ENCODE data around the gene NEURL2. TPM values are rescaled to one million over a fixed set of nuclear protein-coding genes. Genes with fewer than 3 reads are reported as not detected.
A peak's percentile ranks its signal among the peaks of the same experiment; 100 is the strongest.

The NEURL2 gene
- total and polyA plus RNA-seq, 2 experiments from 2014 or later = 4.6 to 10.9 TPM

DNA sequence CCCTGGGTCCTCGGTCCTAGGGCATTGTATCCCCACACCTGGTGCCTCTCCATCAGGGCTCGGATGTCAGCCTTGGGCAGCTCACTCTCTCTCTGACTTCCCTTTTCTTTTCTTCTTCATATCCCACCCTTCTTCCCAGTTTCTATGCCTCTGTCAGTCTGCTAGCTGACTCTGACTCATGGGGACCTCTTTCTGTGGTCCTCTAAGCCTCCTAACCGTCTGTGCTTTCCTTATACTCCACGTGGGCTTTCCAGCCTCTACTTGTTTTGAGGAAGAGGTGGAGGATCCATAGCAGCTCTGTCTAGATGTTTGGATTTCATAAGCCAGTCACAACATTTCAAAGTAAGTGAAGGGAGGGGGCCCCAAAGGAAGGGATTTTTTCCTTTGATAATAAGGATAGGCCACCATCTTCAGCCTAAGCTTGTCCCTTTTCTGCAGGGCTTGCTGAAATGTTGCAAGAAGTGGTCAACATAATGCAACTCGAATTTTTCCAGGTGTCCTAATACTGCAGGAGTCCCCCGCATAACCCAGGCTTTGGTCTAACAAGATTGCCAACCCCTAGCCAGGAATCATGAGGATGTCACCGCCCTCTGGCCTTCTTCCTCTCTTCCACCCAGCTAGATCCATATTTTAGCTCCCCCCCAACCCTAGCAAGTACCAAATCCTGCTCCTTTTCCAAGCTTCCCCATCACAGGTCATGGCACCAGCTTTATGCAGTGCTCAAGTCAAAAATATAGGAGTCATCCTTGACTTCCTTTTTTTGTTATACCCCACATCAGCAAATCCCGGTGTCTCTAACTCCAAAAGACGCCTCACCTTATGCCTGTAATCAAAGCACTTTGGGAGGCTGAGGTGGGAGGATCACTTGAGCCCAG lies 29.7 kb upstream of the NEURL2 start:
- no peak overlapping the region for H3K4me3 ChIP-seq
- H3K27me3 ChIP-seq (ENCODE audit: insufficient read depth) = no peaks in the 10 kb centered on the region
- no peaks in the 10 kb centered on the region for H3K79me2 ChIP-seq (replicated peaks; ENCODE audit: insufficient read depth)
- H3K36me3 Mint-ChIP-seq (ENCODE audit: low read depth) = no peaks in the 10 kb centered on the region
- no peaks in the 10 kb centered on the region for H4K20me1 ChIP-seq (replicated peaks; ENCODE audit: insufficient read depth)
- H3K27ac Mint-ChIP-seq = no peak overlapping the region
- no peaks in the 10 kb centered on the region for H3F3A ChIP-seq (replicated peaks; ENCODE audit: low read depth)
- DNase-seq (ENCODE audit: low spot score) (no peak), ATAC-seq (peak; percentile 32; the same call in 1 of the 3 replicates)
- H3K9me2 ChIP-seq (ENCODE audit: insufficient read depth) = no peaks in the 10 kb centered on the region
- no peaks in the 10 kb centered on the region for H3K36me3 ChIP-seq (ENCODE audit: insufficient read depth)
- H3K9me3 Mint-ChIP-seq = no peaks in the 10 kb centered on the region
- peaks cover 7% of the 10 kb centered on the region for H3K27me3 Mint-ChIP-seq (ENCODE audit: insufficient read depth, low read depth, poor library complexity)
- no peak overlapping the region for H3K27ac ChIP-seq (ENCODE audit: low read depth)
- H2AFZ ChIP-seq = peak overlapping the region; percentile 56
- H3K4me1 Mint-ChIP-seq = peaks cover 19% of the 10 kb centered on the region
- H3K4me1 ChIP-seq (ENCODE audit: insufficient read depth) = no peaks in the 10 kb centered on the region
- TF ChIP-seq, protein P1, sequence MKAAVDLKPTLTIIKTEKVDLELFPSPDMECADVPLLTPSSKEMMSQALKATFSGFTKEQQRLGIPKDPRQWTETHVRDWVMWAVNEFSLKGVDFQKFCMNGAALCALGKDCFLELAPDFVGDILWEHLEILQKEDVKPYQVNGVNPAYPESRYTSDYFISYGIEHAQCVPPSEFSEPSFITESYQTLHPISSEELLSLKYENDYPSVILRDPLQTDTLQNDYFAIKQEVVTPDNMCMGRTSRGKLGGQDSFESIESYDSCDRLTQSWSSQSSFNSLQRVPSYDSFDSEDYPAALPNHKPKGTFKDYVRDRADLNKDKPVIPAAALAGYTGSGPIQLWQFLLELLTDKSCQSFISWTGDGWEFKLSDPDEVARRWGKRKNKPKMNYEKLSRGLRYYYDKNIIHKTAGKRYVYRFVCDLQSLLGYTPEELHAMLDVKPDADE (IDR thresholded peaks at IDR 0.05) = no peak
- TF ChIP-seq EZH2phosphoT487 (IDR thresholded peaks at IDR 0.05; ENCODE audit: unreplicated experiment) = no peak
- TF ChIP-seq, protein P2, sequence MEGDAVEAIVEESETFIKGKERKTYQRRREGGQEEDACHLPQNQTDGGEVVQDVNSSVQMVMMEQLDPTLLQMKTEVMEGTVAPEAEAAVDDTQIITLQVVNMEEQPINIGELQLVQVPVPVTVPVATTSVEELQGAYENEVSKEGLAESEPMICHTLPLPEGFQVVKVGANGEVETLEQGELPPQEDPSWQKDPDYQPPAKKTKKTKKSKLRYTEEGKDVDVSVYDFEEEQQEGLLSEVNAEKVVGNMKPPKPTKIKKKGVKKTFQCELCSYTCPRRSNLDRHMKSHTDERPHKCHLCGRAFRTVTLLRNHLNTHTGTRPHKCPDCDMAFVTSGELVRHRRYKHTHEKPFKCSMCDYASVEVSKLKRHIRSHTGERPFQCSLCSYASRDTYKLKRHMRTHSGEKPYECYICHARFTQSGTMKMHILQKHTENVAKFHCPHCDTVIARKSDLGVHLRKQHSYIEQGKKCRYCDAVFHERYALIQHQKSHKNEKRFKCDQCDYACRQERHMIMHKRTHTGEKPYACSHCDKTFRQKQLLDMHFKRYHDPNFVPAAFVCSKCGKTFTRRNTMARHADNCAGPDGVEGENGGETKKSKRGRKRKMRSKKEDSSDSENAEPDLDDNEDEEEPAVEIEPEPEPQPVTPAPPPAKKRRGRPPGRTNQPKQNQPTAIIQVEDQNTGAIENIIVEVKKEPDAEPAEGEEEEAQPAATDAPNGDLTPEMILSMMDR (conservative IDR thresholded peaks at IDR 0.05; ENCODE audit: low read depth in 2 of 2) = no peak
- no peak for TF ChIP-seq EZH2 (IDR thresholded peaks at IDR 0.05; ENCODE audit: low read depth, unreplicated experiment)
- TF ChIP-seq, protein P3, sequence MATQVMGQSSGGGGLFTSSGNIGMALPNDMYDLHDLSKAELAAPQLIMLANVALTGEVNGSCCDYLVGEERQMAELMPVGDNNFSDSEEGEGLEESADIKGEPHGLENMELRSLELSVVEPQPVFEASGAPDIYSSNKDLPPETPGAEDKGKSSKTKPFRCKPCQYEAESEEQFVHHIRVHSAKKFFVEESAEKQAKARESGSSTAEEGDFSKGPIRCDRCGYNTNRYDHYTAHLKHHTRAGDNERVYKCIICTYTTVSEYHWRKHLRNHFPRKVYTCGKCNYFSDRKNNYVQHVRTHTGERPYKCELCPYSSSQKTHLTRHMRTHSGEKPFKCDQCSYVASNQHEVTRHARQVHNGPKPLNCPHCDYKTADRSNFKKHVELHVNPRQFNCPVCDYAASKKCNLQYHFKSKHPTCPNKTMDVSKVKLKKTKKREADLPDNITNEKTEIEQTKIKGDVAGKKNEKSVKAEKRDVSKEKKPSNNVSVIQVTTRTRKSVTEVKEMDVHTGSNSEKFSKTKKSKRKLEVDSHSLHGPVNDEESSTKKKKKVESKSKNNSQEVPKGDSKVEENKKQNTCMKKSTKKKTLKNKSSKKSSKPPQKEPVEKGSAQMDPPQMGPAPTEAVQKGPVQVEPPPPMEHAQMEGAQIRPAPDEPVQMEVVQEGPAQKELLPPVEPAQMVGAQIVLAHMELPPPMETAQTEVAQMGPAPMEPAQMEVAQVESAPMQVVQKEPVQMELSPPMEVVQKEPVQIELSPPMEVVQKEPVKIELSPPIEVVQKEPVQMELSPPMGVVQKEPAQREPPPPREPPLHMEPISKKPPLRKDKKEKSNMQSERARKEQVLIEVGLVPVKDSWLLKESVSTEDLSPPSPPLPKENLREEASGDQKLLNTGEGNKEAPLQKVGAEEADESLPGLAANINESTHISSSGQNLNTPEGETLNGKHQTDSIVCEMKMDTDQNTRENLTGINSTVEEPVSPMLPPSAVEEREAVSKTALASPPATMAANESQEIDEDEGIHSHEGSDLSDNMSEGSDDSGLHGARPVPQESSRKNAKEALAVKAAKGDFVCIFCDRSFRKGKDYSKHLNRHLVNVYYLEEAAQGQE (IDR thresholded peaks at IDR 0.05; ENCODE audit: unreplicated experiment) = no peak
- TF ChIP-seq, protein P4, sequence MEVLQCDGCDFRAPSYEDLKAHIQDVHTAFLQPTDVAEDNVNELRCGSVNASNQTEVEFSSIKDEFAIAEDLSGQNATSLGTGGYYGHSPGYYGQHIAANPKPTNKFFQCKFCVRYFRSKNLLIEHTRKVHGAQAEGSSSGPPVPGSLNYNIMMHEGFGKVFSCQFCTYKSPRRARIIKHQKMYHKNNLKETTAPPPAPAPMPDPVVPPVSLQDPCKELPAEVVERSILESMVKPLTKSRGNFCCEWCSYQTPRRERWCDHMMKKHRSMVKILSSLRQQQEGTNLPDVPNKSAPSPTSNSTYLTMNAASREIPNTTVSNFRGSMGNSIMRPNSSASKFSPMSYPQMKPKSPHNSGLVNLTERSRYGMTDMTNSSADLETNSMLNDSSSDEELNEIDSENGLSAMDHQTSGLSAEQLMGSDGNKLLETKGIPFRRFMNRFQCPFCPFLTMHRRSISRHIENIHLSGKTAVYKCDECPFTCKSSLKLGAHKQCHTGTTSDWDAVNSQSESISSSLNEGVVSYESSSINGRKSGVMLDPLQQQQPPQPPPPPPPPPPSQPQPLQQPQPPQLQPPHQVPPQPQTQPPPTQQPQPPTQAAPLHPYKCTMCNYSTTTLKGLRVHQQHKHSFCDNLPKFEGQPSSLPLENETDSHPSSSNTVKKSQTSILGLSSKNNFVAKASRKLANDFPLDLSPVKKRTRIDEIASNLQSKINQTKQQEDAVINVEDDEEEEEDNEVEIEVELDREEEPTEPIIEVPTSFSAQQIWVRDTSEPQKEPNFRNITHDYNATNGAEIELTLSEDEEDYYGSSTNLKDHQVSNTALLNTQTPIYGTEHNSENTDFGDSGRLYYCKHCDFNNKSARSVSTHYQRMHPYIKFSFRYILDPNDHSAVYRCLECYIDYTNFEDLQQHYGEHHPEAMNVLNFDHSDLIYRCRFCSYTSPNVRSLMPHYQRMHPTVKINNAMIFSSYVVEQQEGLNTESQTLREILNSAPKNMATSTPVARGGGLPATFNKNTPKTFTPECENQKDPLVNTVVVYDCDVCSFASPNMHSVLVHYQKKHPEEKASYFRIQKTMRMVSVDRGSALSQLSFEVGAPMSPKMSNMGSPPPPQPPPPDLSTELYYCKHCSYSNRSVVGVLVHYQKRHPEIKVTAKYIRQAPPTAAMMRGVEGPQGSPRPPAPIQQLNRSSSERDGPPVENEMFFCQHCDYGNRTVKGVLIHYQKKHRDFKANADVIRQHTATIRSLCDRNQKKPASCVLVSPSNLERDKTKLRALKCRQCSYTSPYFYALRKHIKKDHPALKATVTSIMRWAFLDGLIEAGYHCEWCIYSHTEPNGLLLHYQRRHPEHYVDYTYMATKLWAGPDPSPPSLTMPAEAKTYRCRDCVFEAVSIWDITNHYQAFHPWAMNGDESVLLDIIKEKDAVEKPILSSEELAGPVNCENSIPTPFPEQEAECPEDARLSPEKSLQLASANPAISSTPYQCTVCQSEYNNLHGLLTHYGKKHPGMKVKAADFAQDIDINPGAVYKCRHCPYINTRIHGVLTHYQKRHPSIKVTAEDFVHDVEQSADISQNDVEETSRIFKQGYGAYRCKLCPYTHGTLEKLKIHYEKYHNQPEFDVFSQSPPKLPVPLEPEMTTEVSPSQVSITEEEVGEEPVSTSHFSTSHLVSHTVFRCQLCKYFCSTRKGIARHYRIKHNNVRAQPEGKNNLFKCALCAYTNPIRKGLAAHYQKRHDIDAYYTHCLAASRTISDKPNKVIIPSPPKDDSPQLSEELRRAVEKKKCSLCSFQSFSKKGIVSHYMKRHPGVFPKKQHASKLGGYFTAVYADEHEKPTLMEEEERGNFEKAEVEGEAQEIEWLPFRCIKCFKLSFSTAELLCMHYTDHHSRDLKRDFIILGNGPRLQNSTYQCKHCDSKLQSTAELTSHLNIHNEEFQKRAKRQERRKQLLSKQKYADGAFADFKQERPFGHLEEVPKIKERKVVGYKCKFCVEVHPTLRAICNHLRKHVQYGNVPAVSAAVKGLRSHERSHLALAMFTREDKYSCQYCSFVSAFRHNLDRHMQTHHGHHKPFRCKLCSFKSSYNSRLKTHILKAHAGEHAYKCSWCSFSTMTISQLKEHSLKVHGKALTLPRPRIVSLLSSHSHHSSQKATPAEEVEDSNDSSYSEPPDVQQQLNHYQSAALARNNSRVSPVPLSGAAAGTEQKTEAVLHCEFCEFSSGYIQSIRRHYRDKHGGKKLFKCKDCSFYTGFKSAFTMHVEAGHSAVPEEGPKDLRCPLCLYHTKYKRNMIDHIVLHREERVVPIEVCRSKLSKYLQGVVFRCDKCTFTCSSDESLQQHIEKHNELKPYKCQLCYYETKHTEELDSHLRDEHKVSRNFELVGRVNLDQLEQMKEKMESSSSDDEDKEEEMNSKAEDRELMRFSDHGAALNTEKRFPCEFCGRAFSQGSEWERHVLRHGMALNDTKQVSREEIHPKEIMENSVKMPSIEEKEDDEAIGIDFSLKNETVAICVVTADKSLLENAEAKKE (CRISPR knock-in tag; IDR thresholded peaks at IDR 0.05) = no peak
- TF ChIP-seq ZNF331 (CRISPR knock-in tag; IDR thresholded peaks at IDR 0.05; ENCODE audit: low read depth) = no peak
- TF ChIP-seq POLR2AphosphoS5 (IDR thresholded peaks at IDR 0.05; ENCODE audit: low read depth) = no peak
- no peak for TF ChIP-seq ZNF114 (CRISPR knock-in tag; IDR thresholded peaks at IDR 0.05)
- no peak for TF ChIP-seq CREB1 (CRISPR knock-in tag; IDR thresholded peaks at IDR 0.05; ENCODE audit: low read depth)
- TF ChIP-seq STAT1 (IDR thresholded peaks at IDR 0.05; ENCODE audit: unreplicated experiment) = no peak
- TF ChIP-seq JUNB (IDR thresholded peaks at IDR 0.05; ENCODE audit: unreplicated experiment) = no peak
- no peak for TF ChIP-seq NANOG (IDR thresholded peaks at IDR 0.05; ENCODE audit: borderline replicate concordance)
- H3K4me3 Mint-ChIP-seq = no peak overlapping the region; the same call in 2 of the 3 replicates
- no peak overlapping the region for H3K4me2 ChIP-seq

Data from GM23338 (cell line).